ENCODE data around the gene GTF2E1. TPM values are rescaled to one million over a fixed set of nuclear protein-coding genes. Genes with fewer than 3 reads are reported as not detected.
A peak's percentile ranks its signal among the peaks of the same experiment; 100 is the strongest.

Gene GTF2E1
- total and polyA plus RNA-seq, 3 donors from 2014 or later: 23.6 to 32.2 (median 26.0) TPM

- no peak for DNase-seq
- H3K36me3 ChIP-seq (ENCODE audit: low read depth, missing control alignments): no peaks in the 10 kb centered on the region
- no peaks in the 10 kb centered on the region for H3K9me3 ChIP-seq
- WGBS, 2 donors: 31 to 40% methylated on average over 6 of the region's 6 CpGs
- no peak overlapping the region for H3K27ac ChIP-seq
- intact Hi-C loops (cut with DNase I; ENCODE audit: low total_unique reads): no loop called here
- peaks cover 5% of the 10 kb centered on the region for H3K4me1 ChIP-seq
- no peaks in the 10 kb centered on the region for H3K27me3 ChIP-seq
- H3K4me3 ChIP-seq: peak overlapping the region in 1 of 2 donors; percentile 87
- TF ChIP-seq POLR2A (IDR thresholded peaks at IDR 0.05): no peak
- no peak for TF ChIP-seq CTCF (IDR thresholded peaks at IDR 0.05)
These were observed 1.1 kb downstream of the GTF2E1 start for GRCh38 chr3:120743556-120744195.

GRCh38 chr3:120745466-120745865 is 2.9 kb downstream of the GTF2E1 start:
- intact Hi-C loops (cut with DNase I; ENCODE audit: low total_unique reads): no loop called here

GRCh38 chr3:120749843-120750242 is 7.3 kb downstream of the GTF2E1 start:
- TF ChIP-seq CTCF (IDR thresholded peaks at IDR 0.05) (no peak), POLR2A (IDR thresholded peaks at IDR 0.05) (no peak)
- Histone ChIP-seq H3K4me1 (no peaks in the 10 kb centered on the region), H3K27me3 (no peaks in the 10 kb centered on the region), H3K36me3 (ENCODE audit: low read depth, missing control alignments) (no peaks in the 10 kb centered on the region), H3K4me3 (no peak overlapping the region), H3K9me3 (no peaks in the 10 kb centered on the region), H3K27ac (no peak overlapping the region)
- DNase-seq: no peak
- intact Hi-C loops (cut with DNase I; ENCODE audit: low total_unique reads): no loop called here
- WGBS, 2 donors: 61 to 74% methylated on average over 1 of the region's 1 CpG

More at GRCh38 chr3:120745466-120745865, 2.9 kb downstream of the GTF2E1 start:
- Histone ChIP-seq H3K27ac (no peak overlapping the region), H3K9me3 (no peaks in the 10 kb centered on the region), H3K4me3 (no peak overlapping the region), H3K4me1 (peaks cover 5% of the 10 kb centered on the region), H3K36me3 (ENCODE audit: low read depth, missing control alignments) (no peaks in the 10 kb centered on the region), H3K27me3 (no peaks in the 10 kb centered on the region)
- no peak for DNase-seq
- WGBS, 2 donors: 79 to 88% methylated on average over 3 of the region's 3 CpGs
- TF ChIP-seq POLR2A (IDR thresholded peaks at IDR 0.05): no peak
- TF ChIP-seq CTCF (IDR thresholded peaks at IDR 0.05): no peak

- Histone ChIP-seq H3K9me3 (no peaks in the 10 kb centered on the region), H3K36me3 (ENCODE audit: low read depth, missing control alignments) (no peaks in the 10 kb centered on the region), H3K27ac (no peak overlapping the region), H3K4me1 (no peaks in the 10 kb centered on the region), H3K4me3 (no peak overlapping the region), H3K27me3 (no peaks in the 10 kb centered on the region)
- TF ChIP-seq POLR2A (IDR thresholded peaks at IDR 0.05): no peak
- no peak for TF ChIP-seq CTCF (IDR thresholded peaks at IDR 0.05)
- intact Hi-C loops (cut with DNase I; ENCODE audit: low total_unique reads): no loop called here
- no peak for DNase-seq
- WGBS, 2 donors: 100% methylated on average over 1 of the region's 1 CpG
These were observed 9.7 kb downstream of the GTF2E1 start for GRCh38 chr3:120752230-120752629.

- no peak for TF ChIP-seq CTCF (IDR thresholded peaks at IDR 0.05)
- no peak for TF ChIP-seq POLR2A (IDR thresholded peaks at IDR 0.05)
- intact Hi-C loops (cut with DNase I; ENCODE audit: low total_unique reads): no loop called here
- H3K4me3 ChIP-seq: no peak overlapping the region
- H3K4me1 ChIP-seq: no peaks in the 10 kb centered on the region
- DNase-seq: no peak
- no peak overlapping the region for H3K27ac ChIP-seq
- H3K27me3 ChIP-seq: no peaks in the 10 kb centered on the region
- H3K36me3 ChIP-seq (ENCODE audit: low read depth, missing control alignments): no peaks in the 10 kb centered on the region
- 97 to 100% methylated on average over 2 of the region's 2 CpGs for WGBS, 2 donors
- no peaks in the 10 kb centered on the region for H3K9me3 ChIP-seq
These were observed 10.3 kb downstream of the GTF2E1 start for GRCh38 chr3:120752865-120753264.
